Natural killer cell (primary cell): ENCODE results near the gene GRIK1. TPM values are rescaled to one million over a fixed set of nuclear protein-coding genes. Genes with fewer than 3 reads are reported as not detected.

Source experiments
- ATAC-seq, 3 donors: fragments of 150-1000 bp in 2 of 3; fragments of 200-7000 bp in 1 of 3; cut with Tn5 transposase; 1 replicate in 1 of 3; 2 replicates in 2 of 3; pipeline ENCODE4 v1.10.0; 2021; ENCODE audit warnings: mild to moderate bottlenecking in 2 of 3, moderate library complexity in 2 of 3
- DNase-seq, 2 donors: peaks; one replicate each; pipeline versions ENCODE4 v3.0.0 to v3.0.0-alpha.2; 2013 to 2021; ENCODE audit warnings: mixed read lengths in 1 of 2
- H3K27ac ChIP-seq: one replicate; pipeline ENCODE4 v1.5.1; 2013; ENCODE audit warnings: mild to moderate bottlenecking, low read length
- H3K27me3 ChIP-seq: one replicate; pipeline ENCODE4 v1.6.1; 2013; ENCODE audit warnings: low read length; ENCODE audit not compliant: control insufficient read depth, insufficient read depth
- H3K36me3 ChIP-seq: one replicate; pipeline ENCODE4 v1.6.1; 2013; ENCODE audit warnings: low read length; ENCODE audit not compliant: control insufficient read depth, insufficient read depth
- H3K4me1 ChIP-seq: one replicate; pipeline ENCODE4 v1.6.1; 2013; ENCODE audit warnings: low read length; ENCODE audit not compliant: control insufficient read depth, insufficient read depth
- H3K4me3 ChIP-seq: one replicate; pipeline ENCODE4 v1.5.1; 2013; ENCODE audit warnings: low read length
- H3K9me3 ChIP-seq: one replicate; pipeline ENCODE4 v1.6.1; 2013; ENCODE audit warnings: low read length; ENCODE audit not compliant: control insufficient read depth, insufficient read depth
- H3K27ac Mint-ChIP-seq, 2 donors: one replicate each; pipeline ENCODE4 v1.8.0; 2022; ENCODE audit warnings: mild to moderate bottlenecking in 2 of 2, mixed read lengths in 2 of 2, moderate library complexity in 1 of 2
- H3K27me3 Mint-ChIP-seq, 2 donors: one replicate each; pipeline ENCODE4 v1.8.0; 2022; ENCODE audit warnings: low read depth in 2 of 2, mixed read lengths in 2 of 2
- H3K36me3 Mint-ChIP-seq: one replicate; pipeline ENCODE4 v1.8.0; 2022; ENCODE audit warnings: mixed read lengths
- H3K4me1 Mint-ChIP-seq, 2 donors: one replicate each; pipeline ENCODE4 v1.8.0; 2022; ENCODE audit warnings: mixed read lengths in 2 of 2
- H3K4me3 Mint-ChIP-seq: one replicate; pipeline ENCODE4 v1.8.0; 2022; ENCODE audit warnings: mild to moderate bottlenecking, moderate library complexity, mixed read lengths
- H3K9me3 Mint-ChIP-seq, 2 donors: one replicate each; pipeline ENCODE4 v1.8.0; 2022; ENCODE audit warnings: mixed read lengths in 2 of 2
- CTCF ChIP-seq: fragments of 200-600 bp; IDR thresholded peaks from one replicate; pipeline ENCODE4 v1.8.0; 2022; ENCODE audit warnings: antibody characterized with exemption
- WGBS: methylation state at CpG from one replicate; pipeline ENCODE4 v1.1.7; 2013; ENCODE audit warnings: missing lambda C conversion rate; ENCODE audit not compliant: insufficient coverage; 5-methylcytosine and 5-hydroxymethylcytosine counted together
- intact Hi-C: fragments of 100-400 bp; cut with micrococcal nuclease; formaldehyde crosslinking; loops from one replicate; pipeline ENCODE4 v1.14.2; 2022
- total RNA-seq, 4 donors: library from RNA; stranded (reverse); fragments of 120-200 nt in 1 of 4; gene quantifications; one replicate each; pipeline versions ENCODE4 v1.2.3 to v1.2.4, GENCODE V29; 2013 to 2022

Gene GRIK1
- total RNA-seq, 3 donors from 2014 or later (not counting 1 experiment from before 2014, with no cell fraction given), result not detected

GRCh38 chr21:29762570-29763082 is 177.2 kb downstream of the GRIK1 start:
- intact Hi-C loops, result no loop called here
- H3K4me3 Mint-ChIP-seq, result no peak overlapping the region

GRCh38 chr21:29753216-29753615 is 186.6 kb downstream of the GRIK1 start:
- DNase-seq (no peak), ATAC-seq (no peak)
- Mint-ChIP-seq H3K27ac (no peak overlapping the region), H3K27me3 (no peaks in the 10 kb centered on the region), H3K4me1 (no peaks in the 10 kb centered on the region), H3K9me3 (peaks cover 3 to 5% of the 10 kb centered on the region in 2 donors), H3K4me3 (no peak overlapping the region), H3K36me3 (peaks cover 8% of the 10 kb centered on the region)
- H3K36me3 ChIP-seq, result no peaks in the 10 kb centered on the region
- intact Hi-C loops, result no loop called here
- no peak overlapping the region for H3K4me3 ChIP-seq
- 93% methylated on average over 2 of the region's 3 CpGs for WGBS
- no peaks in the 10 kb centered on the region for H3K4me1 ChIP-seq
- no peaks in the 10 kb centered on the region for H3K9me3 ChIP-seq
- no peak for TF ChIP-seq CTCF
- no peaks in the 10 kb centered on the region for H3K27me3 ChIP-seq
- no peak overlapping the region for H3K27ac ChIP-seq

More at GRCh38 chr21:29762570-29763082, 177.2 kb downstream of the GRIK1 start:
- H3K27ac Mint-ChIP-seq, result no peak overlapping the region
- TF ChIP-seq CTCF, result no peak
- no peaks in the 10 kb centered on the region for H3K36me3 ChIP-seq
- DNase-seq, result no peak
- no peak overlapping the region for H3K27ac ChIP-seq
- ATAC-seq, result no peak
- H3K9me3 Mint-ChIP-seq, result peaks cover 0 to 4% of the 10 kb centered on the region in 2 donors
- 89% methylated on average over 2 of the region's 2 CpGs for WGBS
- H3K36me3 Mint-ChIP-seq, result no peaks in the 10 kb centered on the region
- H3K27me3 ChIP-seq, result no peaks in the 10 kb centered on the region
- H3K27me3 Mint-ChIP-seq, result no peaks in the 10 kb centered on the region
- H3K4me3 ChIP-seq, result no peak overlapping the region
- H3K4me1 Mint-ChIP-seq, result no peaks in the 10 kb centered on the region
- H3K4me1 ChIP-seq, result no peaks in the 10 kb centered on the region
- H3K9me3 ChIP-seq, result no peaks in the 10 kb centered on the region

DNA sequence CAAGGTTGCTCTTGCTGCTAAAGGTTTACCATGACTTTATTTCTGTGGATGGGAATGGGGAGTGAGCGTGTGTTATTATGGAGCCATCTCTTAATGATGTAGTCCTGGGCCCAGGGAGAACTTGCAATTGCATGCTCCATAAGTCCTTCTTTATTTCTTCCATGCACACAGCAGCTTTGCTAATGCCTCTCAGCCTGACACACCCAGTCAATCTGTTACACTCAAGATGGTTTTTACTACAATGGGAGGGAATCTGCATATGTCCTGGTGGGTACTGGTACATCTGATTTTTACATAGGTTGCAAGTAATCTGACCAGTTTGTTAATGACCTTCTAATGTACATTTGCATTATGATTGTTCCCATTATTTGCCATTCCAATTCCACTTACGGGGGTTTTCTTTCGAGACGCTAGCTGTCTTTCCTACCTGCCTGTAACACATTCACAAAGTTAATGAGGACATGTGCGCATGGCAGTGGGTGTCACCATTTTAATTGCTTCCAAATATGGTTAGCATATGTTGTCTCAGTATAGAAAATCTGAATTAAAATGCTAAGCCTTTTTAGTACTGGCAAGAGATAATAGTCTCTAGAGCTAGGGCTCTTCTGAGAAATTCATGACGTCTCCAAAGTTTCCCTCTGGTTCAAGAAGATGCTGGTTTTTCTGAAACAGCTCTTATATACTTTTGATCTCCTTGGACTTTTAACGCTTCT is 188.2 kb downstream of the GRIK1 start:
- intact Hi-C loops, result no loop called here
- Histone ChIP-seq H3K27ac (no peak overlapping the region), H3K4me1 (no peaks in the 10 kb centered on the region), H3K9me3 (no peaks in the 10 kb centered on the region), H3K27me3 (no peaks in the 10 kb centered on the region), H3K4me3 (no peak overlapping the region), H3K36me3 (no peaks in the 10 kb centered on the region)
- ATAC-seq (no peak), DNase-seq (no peak)
- Mint-ChIP-seq H3K9me3 (peaks cover 3 to 8% of the 10 kb centered on the region in 2 donors), H3K36me3 (peaks cover 8% of the 10 kb centered on the region), H3K4me1 (no peaks in the 10 kb centered on the region), H3K4me3 (no peak overlapping the region), H3K27me3 (no peaks in the 10 kb centered on the region), H3K27ac (no peak overlapping the region)
- no peak for TF ChIP-seq CTCF
- WGBS, result 98% methylated on average over 6 of the region's 7 CpGs
